Measurements from ENCODE around the gene VDAC2.

GRCh38 chr10:75209921-75210281 lies 695 bp upstream of the VDAC2 start:
- TF ChIP-seq EZH2phosphoT487 (IDR thresholded peaks at IDR 0.05; ENCODE audit: low read depth, severe bottlenecking, unreplicated experiment) (no peak), CTCF (IDR thresholded peaks at IDR 0.05; ENCODE audit: poor library complexity) (no peak)
